Measurements from ENCODE around the gene LTBP1. TPM values are rescaled to one million over a fixed set of nuclear protein-coding genes. Genes with fewer than 3 reads are reported as not detected.
A peak's percentile ranks its signal among the peaks of the same experiment; 100 is the strongest.

Gene LTBP1
- total and polyA plus RNA-seq, 9 donors, result 13.5 to 117 (median 41.8) TPM

DNA sequence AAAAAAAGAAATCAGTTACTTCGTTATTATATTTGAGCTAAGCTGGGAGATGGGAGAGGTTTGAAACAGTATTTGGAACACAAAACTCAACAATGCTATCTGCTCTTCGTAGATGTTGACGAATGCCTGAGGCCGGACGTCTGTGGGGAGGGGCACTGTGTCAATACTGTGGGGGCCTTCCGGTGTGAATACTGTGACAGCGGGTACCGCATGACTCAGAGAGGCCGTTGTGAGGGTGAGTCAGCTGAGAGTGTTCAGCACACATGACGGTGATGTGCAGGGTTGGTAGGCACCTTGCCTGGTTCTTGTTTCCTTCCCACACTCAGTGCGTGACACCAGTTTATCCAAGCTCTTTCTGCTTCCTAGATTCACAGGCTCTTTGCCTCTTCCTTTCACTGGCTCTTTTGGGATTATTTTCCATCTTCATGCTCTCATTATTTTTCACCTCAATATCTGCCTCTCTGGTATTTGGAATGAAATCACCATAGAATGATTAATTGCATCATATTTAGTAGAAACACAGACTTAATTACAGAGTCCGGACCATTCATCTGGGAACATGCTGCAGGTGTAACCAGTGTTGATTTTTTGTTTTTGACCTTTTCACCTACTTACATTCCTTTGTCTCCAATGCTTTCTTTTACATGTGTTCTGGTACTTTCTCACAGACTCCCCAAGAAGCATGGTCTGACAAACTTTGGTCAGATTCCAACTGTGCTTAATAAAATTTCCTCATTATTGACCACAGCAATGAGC lies 329.1 kb downstream of the LTBP1 start:
- intact Hi-C loops (cut with DNase I), result loop anchor here in 1 of 4 donors (10.0 kb wide), 1 partner anchor 99 kb away; no protein-coding TSS in a partner anchor
- H3K4me1 ChIP-seq (ENCODE audit: insufficient read depth), result peaks cover 8% of the 10 kb centered on the region

DNA sequence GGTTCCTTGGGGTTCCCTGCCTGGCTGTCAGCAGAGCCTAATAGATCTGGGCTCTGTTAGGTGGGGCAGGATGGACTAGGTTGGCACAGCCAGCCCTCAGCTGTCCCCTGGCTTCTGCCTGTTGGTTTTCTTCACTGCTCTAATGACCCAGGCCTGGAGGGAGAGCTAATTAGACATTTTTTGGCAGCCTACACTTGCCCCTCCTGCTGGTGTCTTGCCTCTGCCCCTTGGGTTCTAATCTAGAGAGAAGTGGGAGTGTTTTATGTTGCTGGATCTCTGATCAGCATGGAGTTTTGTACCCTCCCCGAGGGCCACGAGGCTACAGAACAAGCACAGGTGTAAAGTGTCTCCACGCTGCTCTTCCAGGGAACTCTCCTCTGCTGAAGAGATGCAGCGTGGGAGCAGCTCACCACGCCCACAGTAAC lies 330.3 kb downstream of the LTBP1 start:
- WGBS, 3 donors, result 19 to 32% (median 29%) methylated on average over 5 of the region's 5 CpGs
- intact Hi-C loops (cut with DNase I), result loop anchor here in 1 of 4 donors (10.0 kb wide), 1 partner anchor 98 kb away; no protein-coding TSS in a partner anchor
- peak overlapping the region; percentile 29 to 50 for H3K27ac ChIP-seq
- H3K4me1 ChIP-seq (ENCODE audit: insufficient read depth), result peaks cover 8% of the 10 kb centered on the region
- no peak overlapping the region for H3K4me3 ChIP-seq
- no peaks in the 10 kb centered on the region for H3K9me3 ChIP-seq
- DNase-seq, result peak in 2 of 5 donors; percentile 57 to 62
- H3K27me3 ChIP-seq, result no peaks in the 10 kb centered on the region
- TF ChIP-seq EP300 (IDR thresholded peaks at IDR 0.05), result no peak
- TF ChIP-seq, protein P1, sequence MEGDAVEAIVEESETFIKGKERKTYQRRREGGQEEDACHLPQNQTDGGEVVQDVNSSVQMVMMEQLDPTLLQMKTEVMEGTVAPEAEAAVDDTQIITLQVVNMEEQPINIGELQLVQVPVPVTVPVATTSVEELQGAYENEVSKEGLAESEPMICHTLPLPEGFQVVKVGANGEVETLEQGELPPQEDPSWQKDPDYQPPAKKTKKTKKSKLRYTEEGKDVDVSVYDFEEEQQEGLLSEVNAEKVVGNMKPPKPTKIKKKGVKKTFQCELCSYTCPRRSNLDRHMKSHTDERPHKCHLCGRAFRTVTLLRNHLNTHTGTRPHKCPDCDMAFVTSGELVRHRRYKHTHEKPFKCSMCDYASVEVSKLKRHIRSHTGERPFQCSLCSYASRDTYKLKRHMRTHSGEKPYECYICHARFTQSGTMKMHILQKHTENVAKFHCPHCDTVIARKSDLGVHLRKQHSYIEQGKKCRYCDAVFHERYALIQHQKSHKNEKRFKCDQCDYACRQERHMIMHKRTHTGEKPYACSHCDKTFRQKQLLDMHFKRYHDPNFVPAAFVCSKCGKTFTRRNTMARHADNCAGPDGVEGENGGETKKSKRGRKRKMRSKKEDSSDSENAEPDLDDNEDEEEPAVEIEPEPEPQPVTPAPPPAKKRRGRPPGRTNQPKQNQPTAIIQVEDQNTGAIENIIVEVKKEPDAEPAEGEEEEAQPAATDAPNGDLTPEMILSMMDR (IDR thresholded peaks at IDR 0.05), result no peak
- no peak for TF ChIP-seq POLR2A (IDR thresholded peaks at IDR 0.05)
- H3K36me3 ChIP-seq, result no peaks in the 10 kb centered on the region

More for the DNA sequence above, 329.1 kb downstream of the LTBP1 start:
- Histone ChIP-seq H3K27ac (no peak overlapping the region), H3K9me3 (no peaks in the 10 kb centered on the region), H3K27me3 (no peaks in the 10 kb centered on the region), H3K36me3 (no peaks in the 10 kb centered on the region), H3K4me3 (no peak overlapping the region)
- peak in 4 of 5 donors; percentile 36 to 70 (median 52) for DNase-seq
- WGBS, 3 donors, result 48 to 58% (median 53%) methylated on average over 12 of the region's 12 CpGs
- no peak for TF ChIP-seq EP300 (IDR thresholded peaks at IDR 0.05)
- TF ChIP-seq POLR2A (IDR thresholded peaks at IDR 0.05), result no peak
- TF ChIP-seq, protein P1 (IDR thresholded peaks at IDR 0.05), result no peak

DNA sequence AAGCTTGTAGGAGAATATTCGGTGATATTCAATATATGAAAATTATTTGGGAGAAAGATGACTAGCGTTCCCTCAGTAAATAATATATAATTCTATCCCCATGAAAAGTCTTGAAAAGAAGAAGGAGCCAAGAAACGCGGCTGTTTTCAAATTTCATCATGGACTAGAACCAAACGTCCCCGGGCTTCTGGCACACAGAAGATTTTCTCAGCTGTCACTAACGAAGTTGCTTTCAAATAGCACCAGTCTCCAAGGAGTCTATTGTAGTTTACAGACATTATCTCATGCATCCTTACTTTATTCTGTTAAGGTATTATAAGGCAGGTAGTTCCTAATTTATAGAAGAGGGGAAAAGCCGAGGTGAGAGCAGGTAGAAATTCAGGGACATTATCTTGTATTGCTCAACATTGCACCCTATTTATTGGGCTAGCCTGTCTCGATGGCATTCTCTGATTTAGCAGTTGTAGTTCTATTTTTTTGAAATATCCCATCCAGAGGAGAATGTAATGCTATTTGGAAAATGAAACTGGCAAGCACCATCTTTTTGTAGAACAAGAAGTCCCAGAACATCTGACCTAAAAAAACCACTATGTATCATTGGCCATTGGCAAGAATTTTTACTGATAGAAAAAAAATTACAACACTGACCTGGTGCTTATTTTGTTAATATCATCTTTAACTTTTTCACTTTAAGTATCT lies 331.6 kb downstream of the LTBP1 start:
- Histone ChIP-seq H3K4me1 (ENCODE audit: insufficient read depth) (peaks cover 8% of the 10 kb centered on the region), H3K36me3 (no peaks in the 10 kb centered on the region), H3K4me3 (no peak overlapping the region), H3K27me3 (no peaks in the 10 kb centered on the region), H3K9me3 (no peaks in the 10 kb centered on the region), H3K27ac (peak overlapping the region in 1 of 2 donors; percentile 23)
- 25 to 31% (median 27%) methylated on average over 9 of the region's 9 CpGs for WGBS, 3 donors
- DNase-seq, result peak in 2 of 5 donors; percentile 38 to 48
- intact Hi-C loops (cut with DNase I), result loop anchor here in 1 of 4 donors (10.0 kb wide), 1 partner anchor 96 kb away; no protein-coding TSS in a partner anchor
- TF ChIP-seq, protein P1 (IDR thresholded peaks at IDR 0.05), result no peak
- no peak for TF ChIP-seq EP300 (IDR thresholded peaks at IDR 0.05)
- no peak for TF ChIP-seq POLR2A (IDR thresholded peaks at IDR 0.05)

DNA sequence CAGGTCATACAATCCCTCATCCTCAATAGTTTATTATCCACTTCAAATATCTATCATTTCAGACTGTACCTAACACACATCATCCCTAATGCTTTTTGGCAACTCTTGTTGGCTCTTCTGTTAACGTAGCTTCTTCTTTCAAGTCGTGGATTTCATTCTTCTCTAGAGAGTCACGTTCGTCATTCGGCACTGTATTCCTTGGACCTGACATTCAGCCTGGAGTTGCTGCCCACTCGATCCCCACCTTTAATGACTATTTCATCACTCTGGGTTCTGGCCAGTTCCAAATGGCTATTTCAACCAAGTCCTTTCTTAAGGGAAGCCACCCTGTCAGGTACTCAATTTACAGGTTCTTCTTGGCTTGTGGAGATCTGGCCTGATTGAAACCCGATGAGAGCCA lies 337.5 kb downstream of the LTBP1 start:
- H3K27me3 ChIP-seq, result no peaks in the 10 kb centered on the region
- no peak overlapping the region for H3K27ac ChIP-seq
- intact Hi-C loops (cut with DNase I), result no loop called here
- no peaks in the 10 kb centered on the region for H3K36me3 ChIP-seq
- WGBS, 3 donors, result 89 to 96% (median 94%) methylated on average over 7 of the region's 7 CpGs
- no peaks in the 10 kb centered on the region for H3K9me3 ChIP-seq
- TF ChIP-seq POLR2A (IDR thresholded peaks at IDR 0.05), result no peak
- TF ChIP-seq, protein P1 (IDR thresholded peaks at IDR 0.05), result no peak
- no peaks in the 10 kb centered on the region for H3K4me1 ChIP-seq (ENCODE audit: insufficient read depth)
- no peak for DNase-seq
- no peak overlapping the region for H3K4me3 ChIP-seq

Measured in ovary (tissue), 9 donors.